Heart right ventricle (tissue), 16 donors: Measurements from ENCODE around the gene CERS6. TPM values are rescaled to one million over a fixed set of nuclear protein-coding genes. Genes with fewer than 3 reads are reported as not detected.

Experiments used
- ATAC-seq, 8 donors: fragments of 200-7000 bp; cut with Tn5 transposase; one replicate each; pipeline ENCODE4 v1.9.1; 2020; ENCODE audit warnings: mild to moderate bottlenecking in 8 of 8, moderate library complexity in 8 of 8, moderate number of reproducible peaks in 1 of 8
- DNase-seq, 2 donors: peaks; one replicate each; pipeline ENCODE4 v3.0.0-alpha.2; 2020
- H3K27ac ChIP-seq, 10 donors: fragments of 200-600 bp; sonication (generic) in 2 of 10; one replicate each; pipeline versions ENCODE4 v1.5.0 to v1.8.0; 2020 to 2022; ENCODE audit warnings: mild to moderate bottlenecking in 3 of 10
- H3K27me3 ChIP-seq, 7 donors: fragments of 200-600 bp; one replicate each; pipeline ENCODE4 v1.8.0; 2021 to 2022; ENCODE audit warnings: mild to moderate bottlenecking in 2 of 7
- H3K36me3 ChIP-seq, 9 donors: fragments of 200-600 bp; sonication (generic) in 1 of 9; one replicate each; pipeline versions ENCODE4 v1.5.0 to v1.8.0; 2020 to 2022; ENCODE audit warnings: mild to moderate bottlenecking in 2 of 9
- H3K4me1 ChIP-seq, 9 donors: fragments of 200-600 bp; sonication (generic) in 1 of 9; one replicate each; pipeline versions ENCODE4 v1.5.0 to v1.8.0; 2020 to 2022; ENCODE audit warnings: mild to moderate bottlenecking in 4 of 9
- H3K4me3 ChIP-seq, 10 donors: fragments of 200-600 bp; sonication (generic) in 2 of 10; one replicate each; pipeline versions ENCODE4 v1.5.0 to v1.8.0; 2020 to 2022; ENCODE audit warnings: mild to moderate bottlenecking in 7 of 10, moderate library complexity in 2 of 10
- H3K9me3 ChIP-seq, 11 donors: fragments of 200-600 bp in 10 of 11; sonication (generic) in 2 of 11; one replicate each; pipeline versions ENCODE4 v1.5.0 to v1.8.0; 2013 to 2022; ENCODE audit warnings: mild to moderate bottlenecking in 2 of 11, control low read depth in 1 of 11, moderate library complexity in 1 of 11
- CTCF ChIP-seq, 9 donors: fragments of 200-600 bp; sonication (generic) in 2 of 9; IDR thresholded peaks; one replicate each; pipeline versions ENCODE4 v1.5.0 to v1.8.0; 2021 to 2022; ENCODE audit warnings: antibody characterized with exemption in 9 of 9, mild to moderate bottlenecking in 5 of 9, moderate library complexity in 1 of 9
- WGBS, 2 donors: extraction: QIAGEN DNeasy Blood & Tissue Kit; methylation state at CpG; one replicate each; pipeline ENCODE4 v1.1.7; 2013; ENCODE audit warnings: inconsistent platforms in 1 of 2; 5-methylcytosine and 5-hydroxymethylcytosine counted together
- intact Hi-C, 10 donors: fragments of 100-400 bp; cut with DNase I; formaldehyde crosslinking; loops; one replicate each; pipeline versions ENCODE4 v1.11.1 to v1.14.2; 2022
- polyA plus RNA-seq, 2 donors: library from polyadenylated mRNA; stranded (reverse); fragments of 200-250 nt; gene quantifications; one replicate each; pipeline ENCODE4 v1.2.3, GENCODE V29; 2013
- total RNA-seq, 10 donors: library from RNA; stranded (reverse); fragmentation: NEBNext Ultra II Directional in 3 of 10; extraction: Animal tissue kit (Norgen Biotek cat#: 25700) in 3 of 10; gene quantifications; one replicate each; pipeline versions ENCODE4 v1.2.1 to v1.2.4, GENCODE V29; 2021 to 2023
- donor health status: Arrhythmogenic right ventricular cardiomyopathy.
- donor health status: ischemic (EF 13 %, LVEDD 7.1; RV severe dilation, severe dysfunction).
- donor health status: healthy with polysubstance abuse.
- donor health status: DM: no; HTN: yes; CAD: no.
- donor health status: DM: no; HTN: no; CAD: no.
- donor health status: ischemic (EF 25% LVEDD 6.9; RV normal size, moderate dysfunction).
- donor health status: ischemic (EF 25% LVEDD 5.7; RV mildly dilated, moderate dysfunction).
- donor health status: healthy.
- donor health status: DM: yes; HTN: yes; CAD: no.
- donor health status: Ischemic cardiomyopathy.
- donor health status: ischemic (EF 35%, LVEDD 5.7; RV mildly dilated, moderate dysfunction).
- donor health status: nonischemic (EF 11% LVEDD 7.7; RV severe dilation, severe dysfunction).
- donor health status: DM: yes; HTN: yes; CAD: no.
- donor health status: PGD.
- donor health status: ischemic (EF 29% LVEDD 5.4; RV normal size, mild dysfunction).
- donor health status: nonischemic (EF 23%, LVEDD 6.1; RV moderate dilation, normal function).

The CERS6 gene
- total and polyA plus RNA-seq, 12 donors = 20.5 to 76.3 (median 56.1) TPM

- TF ChIP-seq CTCF (IDR thresholded peaks at IDR 0.05) = no peak
- intact Hi-C loops = loop anchor here in 9 of 10 donors (1.0 to 10.0 kb wide), 9 partner anchors 45 to 150 kb away; no protein-coding TSS in a partner anchor
- Histone ChIP-seq H3K4me3 (no peak overlapping the region), H3K27ac (no peak overlapping the region), H3K9me3 (peaks cover 0 to 8% (median 0%) of the 10 kb centered on the region in 11 donors), H3K4me1 (peaks cover 0 to 21% (median 6%) of the 10 kb centered on the region in 9 donors), H3K27me3 (no peaks in the 10 kb centered on the region), H3K36me3 (peaks cover 0 to 9% (median 0%) of the 10 kb centered on the region in 9 donors)
- DNase-seq (no peak), ATAC-seq (no peak)
- WGBS, 2 donors = 98 to 100% methylated on average over 1 of the region's 1 CpG
These were observed 316.6 kb downstream of the CERS6 start for GRCh38 chr2:168772704-168773103.

GRCh38 chr2:168773128-168773527 lies 317.1 kb downstream of the CERS6 start:
- intact Hi-C loops = loop anchor here in 9 of 10 donors (1.0 to 10.0 kb wide), 9 partner anchors 44 to 149 kb away; no protein-coding TSS in a partner anchor
- no peak for TF ChIP-seq CTCF (IDR thresholded peaks at IDR 0.05)
- WGBS, 2 donors = 86 to 87% methylated on average over 2 of the region's 2 CpGs
- peaks cover 0 to 21% (median 6%) of the 10 kb centered on the region in 9 donors for H3K4me1 ChIP-seq
- H3K36me3 ChIP-seq = peaks cover 0 to 9% (median 0%) of the 10 kb centered on the region in 9 donors
- no peak overlapping the region for H3K27ac ChIP-seq
- DNase-seq (no peak), ATAC-seq (no peak)
- no peaks in the 10 kb centered on the region for H3K27me3 ChIP-seq
- no peak overlapping the region for H3K4me3 ChIP-seq
- H3K9me3 ChIP-seq = peaks cover 0 to 8% (median 0%) of the 10 kb centered on the region in 11 donors

- TF ChIP-seq CTCF (IDR thresholded peaks at IDR 0.05) = peak; percentile 82 to 93 (median 89)
- no peaks in the 10 kb centered on the region for H3K27me3 ChIP-seq
- intact Hi-C loops = loop anchor here in 9 of 10 donors (1.0 to 10.0 kb wide), 10 partner anchors 43 to 148 kb away; no protein-coding TSS in a partner anchor
- H3K27ac ChIP-seq = peak overlapping the region in 1 of 10 donors; percentile 3
- peak; percentile 64 to 90 (median 84) for ATAC-seq
- WGBS, 2 donors = 40 to 47% methylated on average over 9 of the region's 9 CpGs
- H3K4me3 ChIP-seq = no peak overlapping the region
- H3K4me1 ChIP-seq = peaks cover 0 to 21% (median 6%) of the 10 kb centered on the region in 9 donors
- H3K36me3 ChIP-seq = peaks cover 0 to 9% (median 0%) of the 10 kb centered on the region in 9 donors
- peaks cover 0 to 8% (median 0%) of the 10 kb centered on the region in 11 donors for H3K9me3 ChIP-seq
- peak; percentile 51 to 76 for DNase-seq
These were observed 317.8 kb downstream of the CERS6 start for GRCh38 chr2:168773719-168774521.

GRCh38 chr2:168775837-168776236 lies 319.8 kb downstream of the CERS6 start:
- H3K27ac ChIP-seq = no peak overlapping the region
- no peaks in the 10 kb centered on the region for H3K27me3 ChIP-seq
- intact Hi-C loops = loop anchor here in 4 of 10 donors (5.0 to 10.0 kb wide), 3 partner anchors 69 to 141 kb away; no protein-coding TSS in a partner anchor
- H3K4me1 ChIP-seq = peaks cover 0 to 29% (median 6%) of the 10 kb centered on the region in 9 donors
- 0% methylated on average over 1 of the region's 1 CpG for WGBS, 2 donors
- ATAC-seq = no peak
- TF ChIP-seq CTCF (IDR thresholded peaks at IDR 0.05) = no peak
- H3K4me3 ChIP-seq = no peak overlapping the region
- DNase-seq = no peak
- H3K36me3 ChIP-seq = no peaks in the 10 kb centered on the region
- H3K9me3 ChIP-seq = peaks cover 0 to 8% (median 0%) of the 10 kb centered on the region in 11 donors
